Hepatocyte (in vitro differentiated cells): ENCODE data around the gene HOXC11. TPM values are rescaled to one million over a fixed set of nuclear protein-coding genes. Genes with fewer than 3 reads are reported as not detected.
A peak's percentile ranks its signal among the peaks of the same experiment; 100 is the strongest.

Source experiments
- DNase-seq: peaks from one replicate; pipeline ENCODE4 v3.0.0-alpha.2; 2016; ENCODE audit warnings: low spot score
- H2AFZ ChIP-seq: fragments of 200-600 bp; sonication (generic); 2 replicates; pipeline ENCODE4 v1.6.0; 2016; ENCODE audit warnings: antibody characterized with exemption, mild to moderate bottlenecking
- H3K27ac ChIP-seq: fragments of 200-600 bp; sonication (generic); 2 replicates; pipeline ENCODE4 v1.5.1; 2016; ENCODE audit warnings: mild to moderate bottlenecking
- H3K27me3 ChIP-seq: fragments of 200-600 bp; sonication (generic); 2 replicates; pipeline ENCODE4 v1.6.1; 2016
- H3K36me3 ChIP-seq: fragments of 200-600 bp; sonication (generic); replicated peaks from 2 replicates; pipeline ENCODE4 v1.5.1; 2016; ENCODE audit warnings: low read depth; ENCODE audit not compliant: insufficient read depth
- H3K4me1 ChIP-seq: fragments of 200-600 bp; sonication (generic); 2 replicates; pipeline ENCODE4 v1.5.1; 2016; ENCODE audit warnings: mild to moderate bottlenecking, moderate library complexity; ENCODE audit not compliant: insufficient read depth
- H3K4me2 ChIP-seq: fragments of 200-600 bp; sonication (generic); 2 replicates; pipeline ENCODE4 v1.6.0; 2016
- H3K4me3 ChIP-seq: fragments of 200-600 bp; sonication (generic); 2 replicates; pipeline ENCODE4 v1.5.1; 2016; ENCODE audit warnings: mild to moderate bottlenecking
- H3K79me2 ChIP-seq: fragments of 200-600 bp; sonication (generic); 2 replicates; pipeline ENCODE4 v1.6.0; 2017; ENCODE audit warnings: mild to moderate bottlenecking
- H3K9me2 ChIP-seq: fragments of 200-600 bp; sonication (generic); replicated peaks from 2 replicates; pipeline ENCODE4 v1.6.0; 2017; ENCODE audit warnings: mild to moderate bottlenecking; ENCODE audit not compliant: insufficient read depth
- H3K9me3 ChIP-seq: fragments of 200-600 bp; sonication (generic); 2 replicates; pipeline ENCODE4 v1.5.1; 2016; ENCODE audit warnings: low read depth, mild to moderate bottlenecking
- H4K20me1 ChIP-seq: fragments of 200-600 bp; sonication (generic); 2 replicates; pipeline ENCODE4 v1.6.0; 2016; ENCODE audit warnings: mild to moderate bottlenecking; ENCODE audit not compliant: insufficient read depth, poor library complexity, severe bottlenecking
- CTCF ChIP-seq: fragments of 200-600 bp; sonication (generic); IDR thresholded peaks from 2 replicates; pipeline ENCODE4 v1.5.1; 2016; ENCODE audit warnings: antibody characterized with exemption, mild to moderate bottlenecking; ENCODE audit not compliant: poor library complexity
- EZH2 ChIP-seq: fragments of 200-600 bp; sonication (generic); IDR thresholded peaks from 2 replicates; pipeline ENCODE4 v1.6.1; 2016; ENCODE audit warnings: antibody characterized with exemption, mild to moderate bottlenecking, borderline replicate concordance
- EZH2phosphoT487 ChIP-seq: fragments of 200-600 bp; sonication (generic); IDR thresholded peaks from one replicate; pipeline ENCODE4 v1.6.1; 2018; ENCODE audit warnings: antibody characterized with exemption, mild to moderate bottlenecking, low read depth, moderate library complexity; ENCODE audit not compliant: unreplicated experiment, severe bottlenecking
- WGBS: methylation state at CpG from one replicate; pipeline ENCODE4 v1.1.6; 2016; ENCODE audit warnings: low lambda C conversion rate; ENCODE audit errors: missing lambda C conversion rate; 5-methylcytosine and 5-hydroxymethylcytosine counted together
- polyA plus RNA-seq: library from polyadenylated mRNA; unstranded; fragments of >200 nt; fragmentation: Nextera tagmentation; extraction: Ambion mirVana; gene quantifications from 2 replicates; pipeline ENCODE4 v1.2.1, GENCODE V29; 2016
- total RNA-seq: library from RNA; depleted of rRNA; stranded (reverse); fragments of >200 nt; gene quantifications from 2 replicates; pipeline ENCODE4 v1.2.3, GENCODE V29; 2014

The HOXC11 gene
- total RNA-seq (0.63 and 1.5 TPM in 2 replicates), polyA plus RNA-seq (1.3 and 1.4 TPM in 2 replicates)

- Histone ChIP-seq H3K27ac (peak within 1 kb of the TSS; percentile 52), H3K9me3 (no peaks in the 10 kb centered on the region), H3K27me3 (peaks cover 98% of the 10 kb centered on the region), H3K4me1 (peaks cover 26% of the 10 kb centered on the region), H3K9me2 (no peaks in the 10 kb centered on the region), H4K20me1 (no peaks in the 10 kb centered on the region), H2AFZ (peak within 1 kb of the TSS; percentile 81), H3K4me3 (peak within 1 kb of the TSS; percentile 44), H3K4me2 (peak within 1 kb of the TSS; percentile 88), H3K36me3 (no peaks in the 10 kb centered on the region), H3K79me2 (no peaks in the 10 kb centered on the region)
- DNase-seq = no peak
- 7% methylated on average over 21 of the region's 21 CpGs for WGBS
- TF ChIP-seq CTCF = no peak
Measured at GRCh38 chr12:53972722-53973235, at the start of gene HOXC11. Gene HOXC11, plus strand, starts transcription at chr12:53973126. Its CDS starts 116 bp downstream, at chr12:53973242.

- H3K27ac ChIP-seq = no peak overlapping the region
- WGBS = 60% methylated on average over 2 of the region's 2 CpGs
- H3K4me3 ChIP-seq = no peak overlapping the region
- H3K4me1 ChIP-seq = no peaks in the 10 kb centered on the region
- H3K4me2 ChIP-seq = no peak overlapping the region
- H3K9me3 ChIP-seq = no peaks in the 10 kb centered on the region
- TF ChIP-seq EZH2 (no peak), CTCF (no peak), EZH2phosphoT487 (no peak)
- no peak for DNase-seq
- H4K20me1 ChIP-seq = no peaks in the 10 kb centered on the region
- H3K9me2 ChIP-seq = no peaks in the 10 kb centered on the region
- H3K79me2 ChIP-seq = no peaks in the 10 kb centered on the region
- H3K27me3 ChIP-seq = peaks cover 100% of the 10 kb centered on the region
- H3K36me3 ChIP-seq = no peaks in the 10 kb centered on the region
- H2AFZ ChIP-seq = no peak overlapping the region
Measured at GRCh38 chr12:53924521-53925405, 48.2 kb upstream of the HOXC11 start.

- H3K4me2 ChIP-seq = no peak overlapping the region
- peaks cover 100% of the 10 kb centered on the region for H3K27me3 ChIP-seq
Measured at GRCh38 chr12:53927220-53928029, 45.5 kb upstream of the HOXC11 start.

More at GRCh38 chr12:53927220-53928029, 45.5 kb upstream of the HOXC11 start:
- no peak for DNase-seq
- Histone ChIP-seq H3K4me1 (no peaks in the 10 kb centered on the region), H2AFZ (no peak overlapping the region), H3K36me3 (no peaks in the 10 kb centered on the region), H4K20me1 (no peaks in the 10 kb centered on the region), H3K79me2 (no peaks in the 10 kb centered on the region), H3K9me3 (no peaks in the 10 kb centered on the region), H3K9me2 (no peaks in the 10 kb centered on the region), H3K27ac (no peak overlapping the region), H3K4me3 (no peak overlapping the region)
- 10% methylated on average over 45 of the region's 45 CpGs for WGBS
- TF ChIP-seq EZH2 (peak; percentile 99), CTCF (no peak), EZH2phosphoT487 (peak; percentile 82)
